Panc1 (cell line): ENCODE measurements around the gene LIPE.

Experiments used
- CTCF ChIP-seq: fragments of 450-650 bp; IDR thresholded peaks from 2 replicates; pipeline ENCODE4 v1.5.1; 2017; ENCODE audit warnings: mild to moderate bottlenecking
- TCF7L2 ChIP-seq: IDR thresholded peaks from 2 replicates; pipeline ENCODE4 v1.6.1; 2011; ENCODE audit warnings: mild to moderate bottlenecking, low read depth, low read length, inconsistent platforms

GRCh38 chr19:42403586-42403985, 23.6 kb downstream of the LIPE start:
- TF ChIP-seq CTCF (no peak), TCF7L2 (no peak)
